GM18519 (cell line): ENCODE data around the gene TMEM106C.

ENCODE experiments used
- ATAC-seq: cut with Tn5 transposase; IDR thresholded peaks from one replicate; pipeline ENCODE4 v1.9.1; 2021; ENCODE audit warnings: mild to moderate bottlenecking, moderate library complexity; ENCODE audit not compliant: unreplicated experiment, low FRiP score

Gene TMEM106C

DNA sequence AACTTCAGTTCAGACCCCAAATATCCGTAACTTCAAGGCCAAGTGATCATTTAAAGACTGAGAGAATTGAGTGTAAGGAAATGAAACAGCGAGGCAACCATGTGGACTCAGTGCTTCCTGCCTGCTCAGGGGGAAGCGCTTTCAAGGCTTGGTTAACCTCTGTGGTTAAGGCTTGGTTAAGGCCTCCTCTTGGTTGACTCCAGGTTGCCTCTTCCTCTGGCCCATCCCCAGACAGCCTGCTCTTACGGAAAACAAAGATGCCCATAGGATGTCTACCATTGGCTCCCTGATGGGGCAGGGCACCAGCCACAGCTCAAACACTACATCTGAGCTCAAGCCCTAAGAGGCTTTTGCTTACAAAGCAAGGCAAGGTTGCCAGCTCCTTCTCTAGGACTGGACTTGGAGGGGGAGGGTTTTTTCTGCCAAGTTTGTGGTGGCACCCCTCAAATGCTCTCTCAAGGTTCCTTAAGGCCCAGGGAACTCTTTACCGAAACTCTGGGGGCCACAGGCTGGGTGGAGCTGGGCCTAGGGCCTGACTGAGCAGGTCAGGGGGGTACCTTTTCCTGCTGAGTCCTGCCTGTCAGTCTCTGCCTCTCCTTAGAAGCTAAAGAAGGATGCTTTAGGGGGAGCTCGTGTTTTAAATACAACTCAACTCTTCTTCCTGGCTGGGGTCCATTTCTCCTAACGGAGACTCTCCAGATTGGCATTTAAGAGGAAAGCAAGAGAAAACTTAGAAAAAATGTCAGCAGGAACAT is 27.1 kb downstream of the TMEM106C start:
- ATAC-seq, result peak; percentile 87

DNA sequence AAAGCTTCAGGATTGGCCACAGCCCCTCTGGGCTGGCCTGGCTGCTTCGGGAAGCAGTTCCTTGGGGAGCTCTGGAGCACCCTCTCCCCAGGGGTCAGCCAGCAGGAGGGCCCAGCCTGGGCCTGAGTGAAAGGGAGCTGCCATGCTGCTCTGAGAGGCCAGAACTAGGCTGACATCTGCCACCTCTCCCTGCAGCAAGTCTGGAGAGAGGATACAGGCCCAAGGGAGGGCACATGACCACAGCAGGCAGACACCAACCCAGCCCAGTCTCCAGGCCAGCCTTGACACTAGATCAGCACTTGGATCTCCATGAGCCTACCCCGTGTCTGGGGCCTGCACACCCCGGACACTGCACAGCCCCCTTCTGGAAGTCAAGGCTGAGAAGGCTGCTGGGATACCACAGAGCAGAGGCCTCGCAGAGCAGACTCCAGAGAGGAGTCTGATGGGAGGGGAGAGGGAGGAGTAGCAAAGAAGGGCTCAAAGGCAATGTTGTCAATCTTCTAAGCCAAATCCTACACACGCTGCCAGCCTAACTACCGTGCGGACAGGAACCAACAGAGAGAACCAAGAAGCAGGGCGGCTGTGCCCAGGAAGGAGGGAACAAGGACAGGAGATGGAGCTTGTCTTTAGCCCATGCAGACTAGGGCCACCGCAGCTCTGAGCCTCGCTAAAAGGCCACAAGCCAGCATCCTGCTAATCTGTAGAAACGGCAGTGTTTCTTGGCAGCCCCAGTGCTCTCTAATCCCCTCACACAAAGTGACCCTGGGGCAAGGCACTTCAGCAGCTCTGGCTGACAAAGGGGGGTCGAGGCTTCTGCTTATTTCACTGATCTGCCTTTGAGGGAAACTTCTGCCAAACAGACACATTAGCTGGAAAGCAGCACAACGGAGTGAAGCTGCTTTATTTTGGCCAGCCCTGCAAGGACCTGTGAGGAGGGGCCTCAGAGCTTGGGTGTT is 28.0 kb downstream of the TMEM106C start:
- ATAC-seq, result no peak

DNA sequence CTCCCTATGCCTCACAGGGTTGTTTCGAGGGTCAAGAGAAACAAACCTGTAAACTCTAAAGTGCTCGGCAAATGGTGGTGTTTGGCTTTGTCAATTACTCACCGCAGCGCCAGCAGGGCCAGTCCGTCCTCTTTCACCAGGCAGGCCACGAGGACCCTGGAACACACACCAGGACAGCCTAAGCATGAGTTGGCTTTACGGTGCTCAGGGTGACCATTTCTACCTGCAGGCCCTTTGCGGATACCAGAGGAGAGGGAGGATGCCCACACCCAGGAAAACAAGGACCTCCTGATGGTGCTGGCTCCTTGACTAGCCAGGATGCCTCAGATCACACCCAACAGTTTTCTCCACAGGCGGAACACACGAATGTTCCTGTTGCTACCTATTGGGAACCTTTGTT is 29.4 kb downstream of the TMEM106C start:
- no peak for ATAC-seq

DNA sequence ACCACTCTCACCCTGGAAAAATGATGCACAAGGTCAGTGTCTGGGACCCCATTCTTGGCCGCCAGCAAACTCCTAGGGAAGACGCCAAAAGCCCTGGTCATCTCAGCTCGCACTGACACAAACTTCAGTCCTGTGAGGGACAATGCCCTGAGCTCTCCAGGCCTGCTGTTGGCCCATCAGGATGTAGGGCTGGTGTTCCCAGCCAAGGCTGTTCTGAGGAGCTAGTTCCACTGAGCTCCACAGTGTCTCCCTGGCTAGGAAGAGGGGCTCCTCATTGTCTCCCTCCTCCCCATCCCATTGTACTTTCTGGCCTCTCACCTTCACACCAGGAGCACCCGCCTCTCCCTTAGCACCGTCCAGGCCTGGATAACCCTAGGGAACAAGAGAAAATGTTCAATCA is 30.1 kb downstream of the TMEM106C start:
- no peak for ATAC-seq

DNA sequence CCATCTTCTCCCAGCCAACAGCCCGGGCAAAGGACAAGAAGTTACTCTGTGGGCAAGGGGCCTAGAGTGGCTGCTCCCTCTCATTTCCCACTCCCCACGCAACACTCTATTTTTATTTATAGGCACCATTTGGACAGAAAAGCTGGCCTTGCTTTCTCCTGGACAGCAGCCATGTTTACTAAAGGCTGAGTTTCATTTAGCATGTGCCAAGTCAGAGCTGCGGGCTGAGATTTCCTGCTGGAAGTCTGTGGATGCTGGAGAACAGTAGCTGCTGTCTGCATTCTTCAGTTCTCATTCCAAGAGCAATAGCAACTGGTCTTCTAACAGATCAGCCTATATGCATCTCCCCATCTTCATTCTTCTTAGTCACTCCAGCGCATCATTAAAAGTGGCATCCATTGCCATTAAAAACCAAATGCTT is 32.6 kb downstream of the TMEM106C start:
- no peak for ATAC-seq

DNA sequence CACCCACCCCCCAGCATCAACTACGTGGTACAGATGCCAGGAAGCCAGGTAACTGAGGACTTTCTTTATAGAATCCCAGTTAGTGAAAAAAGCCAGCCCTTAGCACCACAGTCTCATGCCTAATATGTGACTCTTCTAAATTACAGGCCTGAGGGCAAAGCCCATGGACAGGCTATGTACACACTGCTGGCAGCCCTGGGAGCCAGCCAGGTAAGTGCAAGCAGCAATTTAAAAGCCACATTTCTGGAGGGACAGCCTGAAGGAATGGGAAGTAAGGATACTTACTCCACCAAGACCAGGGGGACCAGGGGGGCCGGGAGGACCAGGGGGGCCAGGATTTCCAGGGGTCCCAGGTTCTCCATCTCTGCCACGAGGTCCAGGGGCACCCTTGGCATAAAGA is 33.9 kb downstream of the TMEM106C start:
- ATAC-seq, result no peak

DNA sequence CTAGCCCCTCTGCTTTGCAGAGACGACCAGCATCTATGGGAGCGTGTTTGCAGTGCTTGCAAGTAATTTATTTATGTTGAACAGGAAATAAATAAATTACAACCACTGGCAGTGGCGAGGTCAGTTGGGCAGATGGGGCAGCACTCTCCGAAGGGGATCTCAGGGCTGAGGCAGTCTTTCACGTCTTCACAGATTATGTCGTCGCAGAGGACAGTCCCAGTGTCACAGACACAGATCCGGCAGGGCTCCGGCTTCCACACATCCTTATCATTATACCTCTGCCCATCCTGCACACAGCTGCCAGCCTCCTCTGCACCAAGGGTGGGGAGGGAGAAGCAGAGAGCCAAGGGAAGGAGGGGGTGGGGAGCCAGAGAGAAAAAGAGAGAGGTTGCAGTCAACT is 36.4 kb downstream of the TMEM106C start:
- ATAC-seq, result no peak

DNA sequence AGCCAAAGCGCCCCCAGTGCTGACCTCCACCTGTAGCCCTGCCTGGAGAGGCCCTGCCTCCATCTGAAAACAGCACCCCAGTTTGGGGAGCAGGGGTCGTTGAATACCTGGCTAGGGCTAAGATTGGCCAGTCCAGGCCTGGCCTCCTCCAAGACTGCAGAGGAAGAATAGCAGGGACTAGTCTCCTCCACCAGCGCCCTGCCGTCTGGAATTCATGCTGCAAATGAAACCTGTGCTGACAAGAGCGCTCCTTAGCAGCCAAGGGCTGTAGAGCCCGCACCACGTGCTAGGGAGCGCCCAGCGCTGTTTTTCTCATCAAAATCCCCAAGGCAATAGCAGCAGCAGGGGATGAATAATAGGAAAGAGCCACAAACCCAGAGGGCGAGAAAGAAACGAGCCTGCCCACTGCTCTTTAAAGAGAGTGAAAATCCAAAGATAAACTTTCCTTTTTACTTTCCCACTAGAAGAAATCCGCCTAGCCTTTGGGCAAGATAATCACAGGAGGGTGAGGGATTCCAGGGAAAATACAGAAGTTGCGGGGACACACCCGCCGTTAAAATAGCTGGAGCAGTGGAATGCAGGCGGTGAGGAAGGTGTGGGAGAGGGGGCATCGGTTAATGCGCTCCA is 37.6 kb downstream of the TMEM106C start:
- ATAC-seq, result no peak

DNA sequence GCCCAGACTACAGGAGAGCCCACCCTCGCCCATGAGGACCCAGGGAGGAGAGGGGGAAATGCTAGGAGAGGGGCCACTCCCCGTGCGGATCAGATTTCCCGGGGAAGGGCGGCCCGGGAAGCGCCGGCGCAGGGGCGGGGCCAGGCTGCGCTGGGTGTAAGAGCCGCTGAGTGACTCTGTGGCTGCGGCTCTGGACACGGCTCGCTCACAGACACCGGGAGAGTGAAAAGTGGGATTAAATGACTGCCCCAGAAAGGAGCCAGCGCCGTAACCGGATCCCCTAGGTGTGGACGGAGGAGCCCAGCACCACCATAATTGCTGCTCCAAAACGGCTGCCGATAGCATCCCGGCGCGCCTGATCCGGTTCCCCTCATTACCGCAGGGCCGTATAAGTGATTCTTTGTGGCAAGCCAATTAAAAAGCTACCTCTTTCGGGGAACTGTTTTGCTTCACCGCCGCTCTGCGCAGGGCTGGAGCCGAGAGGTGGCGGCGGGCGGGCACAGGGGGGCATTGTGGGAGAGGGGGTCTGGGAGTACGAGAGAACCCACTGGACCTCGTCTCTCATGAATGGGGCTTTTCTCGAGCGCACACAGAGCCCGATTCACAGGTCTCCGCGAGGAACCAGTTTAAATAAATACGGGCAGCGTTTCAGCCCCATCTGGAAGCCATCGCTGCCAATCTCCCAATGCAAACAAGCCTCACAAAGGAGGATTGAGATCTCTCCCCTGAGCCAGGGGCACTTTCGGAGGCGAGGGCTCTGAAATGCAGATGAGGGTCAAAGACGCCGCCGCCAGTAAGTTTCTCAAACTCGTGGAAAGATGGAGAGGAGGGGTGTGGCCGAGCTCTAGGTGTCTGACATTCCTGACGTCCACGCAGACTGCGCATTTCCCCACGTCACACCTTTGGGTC is 38.4 kb downstream of the TMEM106C start:
- ATAC-seq, result no peak

DNA sequence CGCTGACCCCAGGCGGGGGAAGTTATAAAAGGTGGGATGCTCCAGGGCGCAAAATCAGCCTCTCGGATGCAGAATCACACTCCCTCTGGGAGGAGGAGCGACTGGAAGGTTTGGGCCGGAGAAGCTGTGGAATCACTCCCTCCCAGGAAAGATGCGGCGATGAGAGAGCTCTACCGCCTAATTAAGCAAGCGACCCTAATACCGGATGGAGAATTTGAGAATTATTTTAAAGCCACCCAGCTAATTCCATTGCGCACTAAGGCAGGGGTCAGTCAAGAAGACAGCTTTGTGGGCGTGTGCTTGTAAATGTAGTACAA is 39.0 kb downstream of the TMEM106C start:
- ATAC-seq, result no peak

DNA sequence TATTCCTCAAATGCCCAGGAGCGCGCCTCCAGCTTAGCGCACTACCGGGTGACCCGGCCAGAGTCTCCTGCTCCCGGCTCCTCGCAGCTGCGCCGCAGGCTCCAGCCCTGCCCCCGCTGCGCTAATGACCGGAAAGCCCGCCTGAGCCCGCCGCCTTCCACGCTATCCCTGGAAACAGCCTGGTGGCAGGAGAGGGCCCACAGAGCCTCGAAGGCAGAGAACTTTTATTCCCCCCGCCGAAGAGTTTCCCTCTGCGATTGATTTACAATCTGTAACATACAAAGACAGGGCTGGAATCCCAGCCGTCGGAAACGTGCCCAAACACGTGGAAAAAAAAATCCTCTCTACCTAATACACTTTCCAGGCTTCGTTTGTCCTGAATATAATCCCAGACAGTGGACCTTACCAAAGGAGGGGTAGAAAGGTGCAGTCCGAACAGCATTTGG is 39.4 kb downstream of the TMEM106C start:
- no peak for ATAC-seq

DNA sequence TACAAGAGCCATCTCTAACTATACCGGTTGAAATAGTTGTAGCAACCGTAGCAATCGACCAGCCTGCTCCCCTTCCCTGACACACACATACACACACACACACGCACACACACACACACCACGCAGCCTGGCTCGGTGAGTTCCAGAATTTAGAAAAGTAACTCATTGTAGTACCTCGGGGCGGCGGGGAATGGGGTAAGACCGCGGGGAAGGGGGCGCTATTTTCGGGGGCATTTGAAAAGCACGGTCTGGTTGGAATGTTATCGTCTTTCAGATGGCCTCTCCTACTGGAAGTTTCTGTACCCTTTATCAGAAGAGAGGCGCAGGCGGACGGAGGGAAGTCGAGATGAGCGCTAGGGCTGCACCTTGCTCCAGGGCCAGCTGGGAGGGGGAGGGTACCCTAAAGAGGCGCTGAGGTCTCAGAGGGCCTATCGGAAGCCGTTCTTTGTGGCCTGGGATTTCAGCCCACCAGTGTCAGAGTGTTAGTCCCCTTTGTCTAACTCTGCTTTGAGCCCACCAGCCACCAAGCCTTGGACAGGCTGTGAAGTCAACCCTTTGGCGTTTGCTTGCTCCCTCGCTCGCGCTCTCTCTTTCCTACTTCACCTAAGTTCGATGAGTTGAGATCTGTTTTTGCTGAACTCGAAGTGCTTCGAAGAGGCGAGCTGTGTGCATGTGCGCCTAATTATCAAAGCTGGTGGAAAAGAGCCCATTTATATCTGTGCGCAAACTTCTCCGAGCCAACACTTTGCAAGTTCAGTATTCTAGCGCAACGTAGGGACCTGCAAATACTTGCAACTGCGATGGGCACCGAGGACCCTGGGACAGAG is 40.0 kb downstream of the TMEM106C start:
- no peak for ATAC-seq

DNA sequence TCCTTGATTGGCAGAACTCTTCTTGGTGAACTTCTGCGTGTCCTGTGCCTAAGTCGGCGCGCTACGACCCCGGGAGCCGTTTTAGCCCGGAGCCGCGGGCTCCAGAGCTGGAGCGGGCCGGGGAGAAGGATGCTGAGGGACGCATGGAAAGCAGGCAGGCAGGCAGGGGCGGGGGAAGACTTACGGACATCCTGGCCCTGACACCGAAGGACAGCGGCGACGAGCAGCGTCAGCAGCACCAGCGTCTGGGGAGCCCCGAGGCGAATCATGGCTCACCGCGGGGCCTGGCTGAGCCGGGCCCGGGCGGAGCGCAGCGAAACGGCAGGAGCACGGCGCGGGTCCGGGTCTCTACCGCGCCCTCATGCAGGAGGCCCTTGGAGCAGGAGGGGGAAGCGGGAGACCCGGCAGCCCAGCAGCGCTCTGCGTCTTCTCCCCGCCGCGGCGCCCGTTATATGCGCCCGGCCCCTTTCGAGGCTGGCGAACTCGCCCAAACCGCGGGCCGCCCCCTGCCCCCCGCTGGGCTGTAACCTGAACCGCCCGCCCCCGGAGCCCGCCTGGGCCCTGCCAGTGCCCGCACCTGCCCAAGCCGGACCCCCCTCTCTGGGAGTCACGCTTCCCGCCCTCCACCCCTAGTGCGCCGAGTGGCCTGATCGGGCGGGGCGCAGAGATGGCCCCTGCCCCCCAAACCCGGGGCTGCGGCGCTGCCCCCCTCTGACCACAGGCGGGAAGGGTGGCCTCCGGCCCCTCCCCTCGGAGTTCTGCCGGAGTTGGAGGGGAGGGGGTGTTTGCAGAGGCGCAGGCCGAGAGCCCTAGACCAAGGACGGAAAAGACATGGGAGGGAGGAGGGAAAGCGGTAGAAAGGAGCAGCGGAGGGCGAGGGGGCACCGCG is 40.9 kb downstream of the TMEM106C start, which contains the start of gene COL2A1:
Gene COL2A1 (minus strand): TSS at position 424 of the 889 bp plus-strand sequence. CDS start 155 bp downstream, at position 269.
- ATAC-seq, result no peak

DNA sequence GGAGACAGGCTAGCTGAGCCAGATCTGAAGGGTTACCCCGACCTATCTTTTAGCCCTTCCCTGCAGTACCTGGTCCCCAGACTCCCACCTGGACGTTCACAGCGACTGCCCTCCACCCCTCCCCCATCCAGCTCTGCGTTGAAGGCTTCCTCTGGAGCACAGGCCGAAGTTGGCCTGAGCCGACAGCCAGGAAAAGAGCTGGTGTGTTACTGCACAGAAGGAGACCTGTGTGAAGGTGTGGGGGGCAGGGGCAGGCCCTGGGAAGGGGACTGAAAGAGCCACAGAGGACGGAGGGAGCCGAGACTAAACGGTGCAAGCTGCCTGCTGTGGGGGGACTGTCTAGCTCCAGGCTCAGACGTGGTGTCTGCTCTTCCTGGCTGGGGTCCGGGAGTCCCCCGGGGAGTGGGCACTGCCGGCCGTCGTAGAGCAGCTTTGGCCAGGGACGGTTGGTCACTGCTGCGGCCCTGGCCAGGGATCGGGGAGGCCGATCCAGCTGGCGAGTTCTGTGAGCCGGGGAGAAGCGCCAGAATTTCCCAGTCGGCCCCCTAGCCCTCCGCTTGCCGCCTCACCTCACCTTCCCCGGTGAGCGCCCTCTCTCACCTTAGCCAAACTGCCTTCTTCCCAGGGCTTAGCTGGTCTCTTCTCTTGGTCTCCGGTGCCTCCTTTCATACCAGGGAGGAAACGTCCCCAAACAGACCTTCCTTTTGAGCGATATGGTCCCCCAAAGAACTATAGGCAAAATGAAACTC is 41.8 kb downstream of the TMEM106C start:
- ATAC-seq, result no peak

DNA sequence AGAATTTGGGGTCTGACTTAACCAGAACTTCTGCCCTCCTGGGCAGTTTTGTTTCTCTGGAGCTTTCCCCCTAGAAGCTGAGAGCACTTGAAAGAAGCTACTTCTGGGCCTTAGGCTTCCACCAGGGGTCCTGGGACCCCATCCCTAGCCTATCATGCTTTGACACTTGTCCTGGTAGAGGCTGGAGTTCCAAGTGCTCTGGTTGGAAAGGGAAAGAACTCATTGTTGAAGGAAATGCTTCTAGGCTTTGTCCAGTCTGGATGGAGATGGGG is 42.3 kb downstream of the TMEM106C start:
- ATAC-seq, result no peak

DNA sequence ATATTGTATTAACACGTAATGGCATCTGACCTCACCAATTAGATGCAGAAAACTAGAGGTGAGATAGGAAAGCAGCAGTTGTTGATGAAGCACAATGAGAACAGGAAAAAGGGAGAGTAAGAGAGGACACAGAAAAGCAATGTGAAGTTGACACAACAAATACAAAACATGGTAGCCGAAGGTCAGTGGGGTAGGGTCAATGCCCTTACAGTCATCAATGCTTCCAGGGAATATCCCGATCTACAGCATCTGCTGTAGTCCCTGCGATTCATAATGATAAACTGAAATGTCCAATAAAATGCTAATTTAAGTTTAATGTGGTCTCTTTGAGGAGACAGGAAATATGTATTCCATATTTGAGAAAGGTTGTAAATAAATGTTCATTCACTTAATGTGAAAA is 43.8 kb downstream of the TMEM106C start:
- ATAC-seq, result no peak

DNA sequence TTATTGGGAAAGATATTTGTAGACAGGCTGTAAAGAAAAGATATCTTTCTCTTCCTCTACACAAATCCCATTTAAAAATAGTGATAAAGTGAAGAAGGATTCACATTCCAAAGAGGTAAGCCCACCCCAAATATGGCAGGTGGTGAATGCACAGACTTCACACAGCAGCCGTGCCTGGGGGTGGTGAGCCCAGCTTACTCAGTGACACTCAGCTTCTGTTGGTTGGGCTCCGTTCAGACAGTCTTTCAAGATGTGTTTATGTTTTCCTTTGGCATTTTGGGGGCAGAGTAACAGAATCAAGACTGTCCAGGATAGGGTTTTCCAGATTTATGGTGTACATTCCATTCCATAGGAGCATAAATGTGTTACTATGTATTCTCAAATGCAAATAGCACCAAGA is 45.0 kb downstream of the TMEM106C start:
- ATAC-seq, result no peak

DNA sequence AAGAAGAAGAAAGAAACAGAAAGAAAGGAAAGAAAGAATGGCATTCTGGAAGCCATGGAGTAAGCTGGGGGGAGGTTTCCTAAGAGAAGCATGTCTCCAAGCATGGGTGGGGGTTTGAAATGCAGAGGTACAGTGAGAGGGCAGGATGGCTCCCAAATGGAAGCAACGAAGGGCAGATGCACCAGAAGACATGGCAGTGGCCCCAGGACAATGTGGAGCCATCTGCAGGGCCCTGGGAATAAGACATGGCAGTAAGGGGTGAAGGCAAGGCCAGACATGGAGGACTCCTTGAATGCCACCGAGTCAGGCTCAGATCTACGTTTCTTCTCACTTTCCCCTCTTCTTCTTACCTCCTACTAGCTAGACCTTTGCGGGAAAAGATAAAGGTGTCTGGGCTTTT is 45.6 kb downstream of the TMEM106C start:
- ATAC-seq, result no peak
